Stimulated activated memory B cell treated with anti-CD40 and anti-IgM and Interleukin-4, amounts not matched to agents 10 μg/mL and 1 μg/mL and 100 μg/mL, for 72 hours (primary cell): ENCODE measurements around the gene EARS2.
A peak's percentile ranks its signal among the peaks of the same experiment; 100 is the strongest.
"Not testable (repeated sequence)": the region's sequence is repeated elsewhere in the genome, so short reads cannot be mapped to it uniquely, and the experiment has no call there.

Experiments
- ATAC-seq: fragments of 150-1000 bp; cut with Tn5 transposase; 2 replicates; pipeline ENCODE4 v1.10.0; 2021
- H3K27ac Mint-ChIP-seq: one replicate; pipeline ENCODE4 v1.8.0; 2022; ENCODE audit warnings: mild to moderate bottlenecking, mixed read lengths
- H3K27me3 Mint-ChIP-seq: one replicate; pipeline ENCODE4 v1.8.0; 2022; ENCODE audit warnings: mixed read lengths
- H3K36me3 Mint-ChIP-seq: one replicate; pipeline ENCODE4 v1.8.0; 2022; ENCODE audit warnings: mixed read lengths
- H3K4me1 Mint-ChIP-seq: one replicate; pipeline ENCODE4 v1.8.0; 2022; ENCODE audit warnings: mixed read lengths
- H3K4me3 Mint-ChIP-seq: one replicate; pipeline ENCODE4 v1.8.0; 2022; ENCODE audit warnings: mild to moderate bottlenecking, moderate library complexity, mixed read lengths
- H3K9me3 Mint-ChIP-seq: one replicate; pipeline ENCODE4 v1.8.0; 2022; ENCODE audit warnings: mixed read lengths

Gene EARS2

DNA sequence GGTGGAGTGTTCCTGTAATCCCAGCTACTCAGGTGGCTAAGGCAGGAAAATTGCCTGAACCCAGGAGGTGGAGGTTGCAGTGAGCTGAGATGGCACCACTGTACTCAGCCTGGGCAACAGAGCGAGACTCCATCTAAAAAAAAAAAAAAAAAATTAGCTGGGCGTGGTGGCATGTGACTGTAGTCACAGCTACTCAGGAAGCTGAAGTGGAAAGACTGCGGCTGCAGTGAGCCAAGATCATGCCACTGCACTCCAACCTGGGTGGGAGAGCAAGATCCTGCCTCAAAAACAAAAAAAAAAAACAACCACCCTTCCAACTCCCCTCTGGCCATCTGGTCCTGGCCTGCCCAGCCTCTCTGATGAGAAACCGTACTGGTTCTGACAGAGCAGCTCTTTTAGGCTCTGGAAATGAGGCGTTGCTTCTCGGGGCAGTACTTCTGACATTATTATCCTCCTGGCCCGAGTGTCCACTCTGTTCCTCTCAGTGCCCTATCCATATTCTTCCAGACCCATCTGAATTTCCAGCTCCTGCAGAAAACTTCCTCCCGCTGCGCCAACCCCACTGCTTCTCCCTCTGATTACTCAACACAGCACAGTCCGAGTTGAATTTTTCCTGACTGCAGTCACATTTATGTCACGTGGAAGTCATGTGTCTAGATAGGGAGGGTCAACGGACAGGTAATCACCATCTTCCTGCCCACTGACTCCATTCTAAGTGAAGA is 60.2 kb downstream of the EARS2 start:
- H3K9me3 Mint-ChIP-seq: no peaks in the 10 kb centered on the region
- no peaks in the 10 kb centered on the region for H3K27me3 Mint-ChIP-seq
- H3K4me1 Mint-ChIP-seq: peaks cover 58% of the 10 kb centered on the region
- peak; percentile 83 for ATAC-seq
- H3K27ac Mint-ChIP-seq: peak overlapping the region; percentile 81
- H3K4me3 Mint-ChIP-seq: peak overlapping the region; percentile 16
- peaks cover 48% of the 10 kb centered on the region for H3K36me3 Mint-ChIP-seq

DNA sequence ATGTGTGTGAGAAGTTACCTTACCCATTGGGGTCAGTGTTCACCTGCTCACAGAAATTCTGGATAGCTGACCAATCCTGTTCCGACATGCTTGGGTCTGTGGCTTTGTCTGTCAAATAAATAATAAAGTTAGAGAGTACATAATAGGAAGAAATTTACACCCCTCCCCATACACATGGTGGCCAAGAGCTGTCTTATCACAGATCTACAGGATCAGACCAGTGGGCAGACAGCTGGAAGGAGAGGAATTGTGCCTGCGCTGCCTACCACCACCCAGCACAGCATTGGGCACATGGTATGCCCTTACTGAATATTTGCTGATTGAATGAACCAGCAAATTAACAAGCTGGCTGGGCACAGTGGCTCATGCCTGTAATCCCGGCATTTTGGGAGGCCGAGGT is 61.5 kb downstream of the EARS2 start:
- Mint-ChIP-seq H3K36me3 (peaks cover 57% of the 10 kb centered on the region), H3K4me3 (no peak overlapping the region)

DNA sequence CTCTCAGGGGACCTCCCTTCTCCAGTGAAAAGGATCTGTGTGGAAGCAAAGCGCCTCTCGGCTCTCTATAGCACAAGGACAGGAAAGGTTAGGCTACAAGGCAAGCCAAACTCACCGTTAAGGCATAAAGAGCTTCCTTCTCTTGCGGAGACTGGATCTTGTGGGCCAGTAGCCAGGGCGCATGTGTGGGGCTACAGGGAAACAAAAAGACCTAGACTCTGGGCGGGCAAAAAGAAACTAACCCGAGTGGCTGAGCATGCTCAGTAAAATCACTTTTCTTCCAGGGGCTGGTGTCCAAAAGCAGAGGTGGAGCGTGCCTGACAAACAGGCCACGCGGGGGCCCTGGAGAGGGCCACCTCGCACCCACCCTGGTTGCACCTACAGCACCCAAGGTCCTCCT is 63.0 kb downstream of the EARS2 start:
- no peak for ATAC-seq
- H3K27me3 Mint-ChIP-seq: no peaks in the 10 kb centered on the region
- H3K9me3 Mint-ChIP-seq: no peaks in the 10 kb centered on the region
- H3K4me1 Mint-ChIP-seq: peaks cover 36% of the 10 kb centered on the region
- peaks cover 58% of the 10 kb centered on the region for H3K36me3 Mint-ChIP-seq
- H3K4me3 Mint-ChIP-seq: no peak overlapping the region
- no peak overlapping the region for H3K27ac Mint-ChIP-seq

More for the DNA sequence above, 61.5 kb downstream of the EARS2 start:
- no peak for ATAC-seq
- H3K4me1 Mint-ChIP-seq: peaks cover 49% of the 10 kb centered on the region
- H3K27me3 Mint-ChIP-seq: no peaks in the 10 kb centered on the region
- peak overlapping the region; percentile 81 for H3K27ac Mint-ChIP-seq
- no peaks in the 10 kb centered on the region for H3K9me3 Mint-ChIP-seq

DNA sequence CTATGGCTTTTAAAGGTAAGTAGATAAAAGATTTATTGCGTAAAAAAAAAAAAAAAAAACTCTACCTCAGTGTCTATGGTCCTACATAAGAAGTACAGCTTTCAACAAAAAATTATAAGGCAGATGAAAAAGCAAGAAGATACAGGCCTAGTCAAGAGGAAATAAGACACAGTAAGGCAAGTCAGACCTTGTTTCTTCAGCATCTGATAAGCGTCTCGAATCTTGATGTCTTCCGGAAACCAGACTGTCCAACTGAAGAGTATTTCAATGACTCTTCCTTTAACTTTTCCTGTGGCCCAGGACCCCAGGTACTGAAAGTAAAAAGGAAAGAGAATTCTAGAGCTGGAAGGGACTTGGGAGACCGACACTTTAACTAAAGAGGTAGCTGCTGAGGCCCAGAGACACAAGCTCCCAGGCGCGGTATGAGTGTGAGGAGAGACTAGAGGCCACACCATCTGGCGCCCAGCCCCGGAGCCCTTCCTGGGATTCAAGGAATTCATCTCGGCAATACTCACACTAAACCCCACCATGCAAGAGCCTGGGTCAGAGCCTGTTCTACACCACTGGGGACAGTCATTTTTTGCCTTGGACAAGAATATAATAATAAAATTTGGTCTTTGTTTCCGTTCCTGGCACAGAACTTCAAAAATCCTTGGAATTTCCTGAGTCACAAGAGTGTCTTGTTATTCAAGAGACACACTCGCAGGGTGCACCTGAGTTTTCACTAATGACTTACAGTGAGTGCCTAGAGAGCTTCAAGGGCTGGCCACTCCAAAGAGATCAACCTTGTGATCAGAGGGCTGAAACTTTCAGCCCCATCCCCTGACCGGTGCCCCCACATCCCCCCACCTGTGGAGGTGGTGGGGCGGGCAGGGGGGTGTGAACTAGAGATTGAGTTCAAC is 65.4 kb downstream of the EARS2 start:
- Mint-ChIP-seq H3K4me3 (no peak overlapping the region), H3K36me3 (peaks cover 54% of the 10 kb centered on the region), H3K4me1 (peaks cover 11% of the 10 kb centered on the region), H3K27ac (peak overlapping the region; percentile 35), H3K27me3 (no peaks in the 10 kb centered on the region), H3K9me3 (no peaks in the 10 kb centered on the region)
- no peak for ATAC-seq

DNA sequence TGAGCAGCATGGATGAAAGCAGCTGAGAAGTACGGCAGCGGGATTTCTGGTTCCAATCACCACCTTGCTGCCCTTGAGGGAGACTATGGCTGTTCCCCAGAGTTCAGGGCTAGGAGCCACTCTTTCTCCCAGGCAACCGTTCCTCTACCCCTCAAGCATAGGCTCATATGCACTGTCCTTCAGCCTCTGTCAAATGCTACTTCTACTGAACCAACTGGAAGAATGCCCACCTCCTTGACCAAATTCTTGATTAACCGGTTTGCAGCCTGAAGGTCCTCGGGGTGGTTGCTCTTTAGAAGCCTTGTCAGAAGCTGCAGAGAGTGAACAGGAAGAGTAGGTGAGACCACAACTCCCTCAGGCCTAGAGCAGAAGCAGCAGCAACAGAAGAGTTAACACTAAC is 70.7 kb downstream of the EARS2 start:
- Mint-ChIP-seq H3K4me3 (no peak overlapping the region), H3K27me3 (no peaks in the 10 kb centered on the region), H3K4me1 (peaks cover 11% of the 10 kb centered on the region), H3K36me3 (peaks cover 69% of the 10 kb centered on the region), H3K9me3 (no peaks in the 10 kb centered on the region), H3K27ac (peak overlapping the region; percentile 48)
- ATAC-seq: no peak

DNA sequence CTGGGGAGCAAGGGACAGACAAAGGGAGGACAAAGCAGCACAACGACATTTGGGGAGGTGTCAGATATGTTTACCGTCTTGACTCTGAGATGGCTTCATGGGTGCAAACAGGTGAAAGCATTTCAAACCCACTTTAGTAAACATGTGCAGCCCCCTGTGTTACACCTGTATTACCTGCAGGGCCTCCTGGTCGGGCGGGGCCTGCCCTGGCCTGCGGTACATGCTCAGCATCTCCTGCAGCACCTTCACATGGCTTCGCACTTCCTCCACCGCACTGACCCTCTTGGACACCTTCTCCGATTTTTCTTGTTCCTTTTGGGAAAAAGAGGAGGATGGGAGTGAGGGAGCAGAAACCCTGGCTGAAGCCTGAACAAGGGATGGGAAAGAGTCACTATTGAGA is 71.3 kb downstream of the EARS2 start:
- Mint-ChIP-seq H3K36me3 (peaks cover 69% of the 10 kb centered on the region), H3K27ac (no peak overlapping the region)

DNA sequence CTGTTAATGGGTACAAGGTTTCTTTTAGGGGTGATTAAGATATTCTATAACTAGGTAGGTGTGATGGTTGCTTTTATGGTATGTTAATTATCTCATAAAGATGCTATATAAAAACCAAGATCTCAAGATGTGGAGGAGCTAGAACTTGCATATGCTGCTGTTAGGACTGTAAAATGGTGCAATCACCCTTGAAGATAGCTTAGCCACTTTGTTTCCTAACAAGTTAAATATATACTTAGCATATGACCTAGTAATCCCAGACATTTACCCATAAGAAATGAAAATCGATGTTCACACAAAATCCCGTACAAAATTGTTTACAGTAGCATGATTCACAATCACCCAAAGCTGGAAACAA is 71.9 kb downstream of the EARS2 start:
- H3K27ac Mint-ChIP-seq: no peak overlapping the region
- H3K9me3 Mint-ChIP-seq: no peaks in the 10 kb centered on the region
- H3K27me3 Mint-ChIP-seq: no peaks in the 10 kb centered on the region
- ATAC-seq: no peak
- peaks cover 66% of the 10 kb centered on the region for H3K36me3 Mint-ChIP-seq
- H3K4me1 Mint-ChIP-seq: peaks cover 6% of the 10 kb centered on the region
- H3K4me3 Mint-ChIP-seq: no peak overlapping the region

More for the DNA sequence above, 71.3 kb downstream of the EARS2 start:
- Mint-ChIP-seq H3K27me3 (no peaks in the 10 kb centered on the region), H3K4me3 (no peak overlapping the region), H3K9me3 (no peaks in the 10 kb centered on the region), H3K4me1 (peaks cover 9% of the 10 kb centered on the region)
- no peak for ATAC-seq

DNA sequence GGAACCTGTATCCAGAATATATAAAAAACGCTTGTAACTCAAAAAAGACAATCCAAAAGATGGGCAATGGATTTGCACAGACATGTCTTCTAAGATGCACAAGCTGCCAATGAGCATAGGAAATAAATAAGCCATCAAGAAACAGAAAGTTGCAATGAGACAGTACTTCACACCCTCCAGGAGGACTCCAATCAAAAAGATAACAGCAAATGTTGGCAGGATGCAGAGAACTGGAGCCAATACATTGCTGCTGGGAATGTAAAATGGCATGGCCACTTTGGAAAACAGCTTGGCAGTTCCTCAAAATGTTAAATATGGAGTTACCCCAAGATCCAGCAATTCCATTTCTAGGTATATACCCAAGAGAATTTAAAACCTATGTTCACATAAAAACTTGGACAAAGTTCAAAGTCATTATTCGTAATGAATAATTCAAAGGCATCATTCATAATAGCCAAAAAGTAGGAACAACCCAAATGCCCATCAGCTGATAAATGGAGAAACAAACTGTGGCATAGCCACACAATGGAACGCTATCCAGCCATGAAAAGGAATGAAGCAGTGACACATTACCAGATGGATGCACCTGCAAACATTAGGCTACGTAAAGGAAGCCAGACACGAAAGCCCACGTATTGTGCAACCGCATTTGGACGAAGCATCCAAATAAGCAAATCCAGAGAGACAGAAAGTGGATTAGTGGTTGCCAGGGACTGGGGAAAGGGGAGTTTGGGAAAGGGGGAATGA is 72.5 kb downstream of the EARS2 start:
- Mint-ChIP-seq H3K4me3 (no peak overlapping the region), H3K4me1 (peaks cover 6% of the 10 kb centered on the region), H3K27ac (no peak overlapping the region), H3K27me3 (no peaks in the 10 kb centered on the region), H3K36me3 (peaks cover 66% of the 10 kb centered on the region), H3K9me3 (no peaks in the 10 kb centered on the region)
- no peak for ATAC-seq

DNA sequence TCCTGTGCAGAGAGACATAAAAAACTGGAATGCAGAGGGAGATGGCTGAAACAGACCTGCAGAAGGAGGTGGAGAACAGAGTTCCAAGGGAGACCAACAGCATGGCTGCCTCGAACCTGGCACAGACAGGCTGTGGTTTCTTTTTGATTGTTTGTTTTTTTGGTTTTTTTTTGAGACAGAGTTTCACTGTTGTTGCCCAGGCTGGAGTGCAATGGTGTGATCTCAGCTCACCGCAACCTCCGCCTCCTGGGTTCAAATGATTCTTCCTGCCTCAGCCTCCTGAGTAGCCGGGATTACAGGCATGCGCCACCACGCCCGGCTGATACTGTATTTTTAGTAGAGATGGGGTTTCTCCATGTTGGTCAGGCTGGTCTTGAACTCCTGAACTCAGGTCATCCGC is 73.7 kb downstream of the EARS2 start:
- H3K27me3 Mint-ChIP-seq: not testable (repeated sequence)
- H3K36me3 Mint-ChIP-seq: peaks cover 73% of the 10 kb centered on the region

DNA sequence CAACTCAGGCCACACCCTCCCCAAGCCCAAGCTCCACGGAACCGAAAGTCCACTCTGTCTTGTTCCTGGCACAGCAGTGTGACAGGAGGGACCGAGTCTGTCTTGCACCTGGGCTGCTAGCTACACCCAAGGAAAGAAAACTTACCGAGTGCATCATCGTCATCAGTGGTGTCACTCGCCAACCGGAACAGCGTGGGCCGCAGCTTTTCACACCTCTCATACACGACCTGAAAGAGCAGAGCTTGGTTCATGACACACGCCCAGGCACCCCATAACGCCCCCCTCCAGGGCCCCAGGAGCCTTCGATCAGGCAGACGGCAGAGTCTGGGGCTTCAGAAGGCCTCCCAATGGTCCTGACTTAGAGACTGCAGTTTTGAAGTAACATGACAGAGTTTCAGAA is 74.4 kb downstream of the EARS2 start:
- peaks cover 6% of the 10 kb centered on the region for H3K4me1 Mint-ChIP-seq
- H3K4me3 Mint-ChIP-seq: peak overlapping the region; percentile 49
- H3K27ac Mint-ChIP-seq: peak overlapping the region; percentile 82
- H3K36me3 Mint-ChIP-seq: peaks cover 76% of the 10 kb centered on the region
- H3K27me3 Mint-ChIP-seq: no peaks in the 10 kb centered on the region
- no peaks in the 10 kb centered on the region for H3K9me3 Mint-ChIP-seq
- peak; percentile 48 for ATAC-seq

More for the DNA sequence above, 73.7 kb downstream of the EARS2 start:
- H3K27ac Mint-ChIP-seq: peak overlapping the region; percentile 82
- not testable (repeated sequence) for H3K4me3 Mint-ChIP-seq, H3K9me3 Mint-ChIP-seq, ATAC-seq, H3K4me1 Mint-ChIP-seq

DNA sequence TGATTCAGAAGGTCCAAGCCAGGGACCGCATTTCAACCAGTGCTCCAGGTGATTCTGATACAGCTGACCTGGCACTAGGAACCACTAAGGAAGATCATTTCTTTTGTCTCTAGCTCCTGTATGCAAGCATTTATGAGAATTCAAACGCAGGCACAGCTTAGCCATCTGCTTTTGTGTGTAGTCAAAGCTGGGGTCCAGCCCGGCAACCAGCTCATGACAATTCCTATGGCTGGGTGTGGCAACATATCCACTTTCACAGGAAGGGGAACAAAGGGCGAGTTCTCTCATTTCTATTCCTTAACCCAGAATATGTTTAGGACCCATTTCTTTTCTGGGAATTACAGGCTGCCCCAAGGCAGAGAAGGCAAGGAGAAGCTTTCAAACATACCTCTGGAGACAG is 76.9 kb downstream of the EARS2 start:
- H3K36me3 Mint-ChIP-seq: peaks cover 77% of the 10 kb centered on the region
- H3K27ac Mint-ChIP-seq: peak overlapping the region; percentile 25

DNA sequence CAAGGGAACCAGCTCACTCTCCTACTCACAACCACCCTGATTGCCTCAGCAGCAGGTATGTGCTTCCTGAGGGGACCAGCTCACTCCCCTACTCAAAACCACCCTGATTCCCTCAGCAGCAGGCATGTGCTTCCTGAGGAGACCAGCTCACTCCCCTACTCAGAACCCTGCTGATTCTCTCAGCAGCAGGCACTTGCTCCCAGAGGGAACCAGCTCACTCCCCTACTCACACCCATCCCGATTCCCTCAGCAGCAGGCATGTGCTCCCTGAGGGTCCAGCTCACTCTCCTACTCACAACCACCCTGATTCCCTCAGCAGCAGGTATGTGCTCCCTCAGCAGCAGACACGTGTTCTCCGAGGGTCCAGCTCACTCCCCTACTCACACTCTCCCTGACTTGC is 78.0 kb downstream of the EARS2 start:
- Mint-ChIP-seq H3K9me3 (no peaks in the 10 kb centered on the region), H3K27ac (peak overlapping the region; percentile 25), H3K36me3 (peaks cover 79% of the 10 kb centered on the region), H3K4me1 (peaks cover 6% of the 10 kb centered on the region), H3K27me3 (no peaks in the 10 kb centered on the region), H3K4me3 (no peak overlapping the region)
- ATAC-seq: no peak

More for the DNA sequence above, 76.9 kb downstream of the EARS2 start:
- no peak for ATAC-seq
- peaks cover 6% of the 10 kb centered on the region for H3K4me1 Mint-ChIP-seq
- no peaks in the 10 kb centered on the region for H3K27me3 Mint-ChIP-seq
- H3K4me3 Mint-ChIP-seq: no peak overlapping the region
- H3K9me3 Mint-ChIP-seq: no peaks in the 10 kb centered on the region

DNA sequence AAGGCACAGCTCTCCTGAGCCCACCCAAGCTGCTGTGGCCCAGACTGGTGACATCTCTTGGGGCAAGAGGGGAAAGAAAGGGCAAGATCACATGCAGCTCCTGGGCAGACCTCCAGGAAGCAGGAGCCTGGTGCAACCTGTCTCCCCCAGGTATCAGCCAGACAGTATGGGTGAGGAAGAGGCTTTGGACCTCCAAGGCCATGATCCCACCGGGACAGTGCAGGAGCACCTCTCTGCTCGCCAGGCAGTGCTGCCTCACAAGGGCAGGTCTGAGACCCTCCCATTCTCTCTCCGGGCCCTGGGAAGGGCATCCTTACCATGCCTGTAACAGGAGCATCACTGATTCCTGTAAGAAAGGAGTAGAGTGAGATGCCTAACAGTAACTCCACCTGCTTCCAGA is 78.6 kb downstream of the EARS2 start:
- Mint-ChIP-seq H3K27me3 (no peaks in the 10 kb centered on the region), H3K4me3 (no peak overlapping the region), H3K4me1 (peaks cover 6% of the 10 kb centered on the region), H3K36me3 (peaks cover 84% of the 10 kb centered on the region), H3K27ac (no peak overlapping the region), H3K9me3 (no peaks in the 10 kb centered on the region)
- ATAC-seq: no peak

DNA sequence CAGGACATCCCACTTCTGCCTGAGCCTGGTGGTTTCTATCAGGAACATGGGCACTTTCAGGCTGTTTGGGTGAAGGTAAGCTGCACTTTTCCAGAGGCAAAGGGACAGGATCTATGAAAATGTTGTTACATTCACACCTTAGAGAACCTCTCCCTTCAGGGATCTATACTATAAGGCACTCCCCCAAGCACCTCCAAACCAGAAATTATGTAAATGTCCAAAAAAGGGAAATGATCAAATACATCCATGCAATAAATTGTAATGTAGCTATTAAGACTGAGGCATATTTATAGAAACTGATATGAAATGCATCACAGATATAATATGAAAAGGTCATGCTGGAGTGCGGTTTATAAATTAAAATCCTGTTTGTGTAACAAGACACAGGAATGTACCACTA is 80.9 kb downstream of the EARS2 start:
- no peaks in the 10 kb centered on the region for H3K27me3 Mint-ChIP-seq
- H3K4me1 Mint-ChIP-seq: no peaks in the 10 kb centered on the region
- H3K36me3 Mint-ChIP-seq: peaks cover 62% of the 10 kb centered on the region
- H3K4me3 Mint-ChIP-seq: no peak overlapping the region
- no peak for ATAC-seq
- H3K27ac Mint-ChIP-seq: peak overlapping the region; percentile 27
- H3K9me3 Mint-ChIP-seq: no peaks in the 10 kb centered on the region
